C1 segment of cervical spinal cord (tissue), 14 donors: ENCODE data around the gene TPST2.

Experiments
- DNase-seq, 14 donors: peaks; one replicate each; lab custom pipeline; 2025; lab: John Stamatoyannopoulos, UW

Gene TPST2

GRCh38 chr22:26580240-26580962 is 9.5 kb downstream of the TPST2 start:
- no peak for DNase-seq

- DNase-seq: peak in 3 of 14 donors; percentile 4 to 18 (median 5)
These were observed 10.5 kb downstream of the TPST2 start for GRCh38 chr22:26579331-26579886.

- DNase-seq: no peak
These were observed 12.9 kb downstream of the TPST2 start for GRCh38 chr22:26577081-26577480.

- DNase-seq: peak in 1 of 14 donors; percentile 18
These were observed 13.8 kb downstream of the TPST2 start for GRCh38 chr22:26576026-26576680.

- DNase-seq: no peak
These were observed 15.8 kb downstream of the TPST2 start for GRCh38 chr22:26574001-26574723.

GRCh38 chr22:26573026-26573662 is 16.8 kb downstream of the TPST2 start:
- peak in 3 of 14 donors; percentile 15 to 33 (median 18) for DNase-seq

- DNase-seq: no peak
These were observed 18.9 kb downstream of the TPST2 start for GRCh38 chr22:26570864-26571525.

GRCh38 chr22:26570115-26570514 is 19.8 kb downstream of the TPST2 start:
- DNase-seq: peak in 3 of 14 donors; percentile 9 to 39 (median 22)

GRCh38 chr22:26568207-26568706 is 21.7 kb downstream of the TPST2 start:
- no peak for DNase-seq

GRCh38 chr22:26567610-26568009 is 22.3 kb downstream of the TPST2 start:
- DNase-seq: no peak

- no peak for DNase-seq
These were observed 22.9 kb downstream of the TPST2 start for GRCh38 chr22:26566994-26567393.

- no peak for DNase-seq
These were observed 24.0 kb downstream of the TPST2 start for GRCh38 chr22:26565889-26566288.

GRCh38 chr22:26565181-26565580 is 24.8 kb downstream of the TPST2 start:
- no peak for DNase-seq

GRCh38 chr22:26564672-26565071 is 25.3 kb downstream of the TPST2 start:
- no peak for DNase-seq

GRCh38 chr22:26564181-26564580 is 25.8 kb downstream of the TPST2 start:
- no peak for DNase-seq

GRCh38 chr22:26563022-26563421 is 26.9 kb downstream of the TPST2 start:
- DNase-seq: no peak

GRCh38 chr22:26561756-26562417 is 28.0 kb downstream of the TPST2 start:
- peak in 7 of 14 donors; percentile 10 to 64 (median 38) for DNase-seq

GRCh38 chr22:26559961-26560575 is 29.9 kb downstream of the TPST2 start:
- DNase-seq: no peak

- DNase-seq: peak in 1 of 14 donors; percentile 6
These were observed 31.6 kb downstream of the TPST2 start for GRCh38 chr22:26558248-26558895.
